Measurements from ENCODE around the gene SLC29A3.

Gene SLC29A3

DNA sequence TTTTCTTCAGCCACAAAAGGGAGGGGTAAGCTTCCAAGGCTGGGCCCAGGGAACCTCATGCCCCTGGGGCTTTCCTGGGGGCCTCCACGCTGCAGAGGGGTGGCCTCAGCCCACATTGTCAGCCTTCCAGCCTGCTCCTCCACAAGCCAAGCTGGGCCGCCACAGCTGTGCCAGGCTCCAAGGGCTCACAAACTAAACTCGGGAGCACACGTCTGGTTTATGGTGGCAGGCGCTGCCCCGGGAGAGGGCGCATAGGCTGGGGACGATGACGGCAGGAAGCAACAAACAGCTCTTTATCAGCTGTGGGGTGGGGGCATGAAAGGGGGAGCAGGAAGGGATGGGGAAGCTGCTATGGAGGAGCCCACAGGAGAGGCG lies 71.4 kb downstream of the SLC29A3 start:
- H3K4me3 ChIP-seq (ENCODE audit: low read length), result no peak overlapping the region
- TF ChIP-seq, protein P1, sequence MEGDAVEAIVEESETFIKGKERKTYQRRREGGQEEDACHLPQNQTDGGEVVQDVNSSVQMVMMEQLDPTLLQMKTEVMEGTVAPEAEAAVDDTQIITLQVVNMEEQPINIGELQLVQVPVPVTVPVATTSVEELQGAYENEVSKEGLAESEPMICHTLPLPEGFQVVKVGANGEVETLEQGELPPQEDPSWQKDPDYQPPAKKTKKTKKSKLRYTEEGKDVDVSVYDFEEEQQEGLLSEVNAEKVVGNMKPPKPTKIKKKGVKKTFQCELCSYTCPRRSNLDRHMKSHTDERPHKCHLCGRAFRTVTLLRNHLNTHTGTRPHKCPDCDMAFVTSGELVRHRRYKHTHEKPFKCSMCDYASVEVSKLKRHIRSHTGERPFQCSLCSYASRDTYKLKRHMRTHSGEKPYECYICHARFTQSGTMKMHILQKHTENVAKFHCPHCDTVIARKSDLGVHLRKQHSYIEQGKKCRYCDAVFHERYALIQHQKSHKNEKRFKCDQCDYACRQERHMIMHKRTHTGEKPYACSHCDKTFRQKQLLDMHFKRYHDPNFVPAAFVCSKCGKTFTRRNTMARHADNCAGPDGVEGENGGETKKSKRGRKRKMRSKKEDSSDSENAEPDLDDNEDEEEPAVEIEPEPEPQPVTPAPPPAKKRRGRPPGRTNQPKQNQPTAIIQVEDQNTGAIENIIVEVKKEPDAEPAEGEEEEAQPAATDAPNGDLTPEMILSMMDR (IDR thresholded peaks at IDR 0.05; ENCODE audit: insufficient read depth, low read depth, low read length, missing control alignments), result no peak
- DNase-seq (ENCODE audit: low read depth), result no peak

DNA sequence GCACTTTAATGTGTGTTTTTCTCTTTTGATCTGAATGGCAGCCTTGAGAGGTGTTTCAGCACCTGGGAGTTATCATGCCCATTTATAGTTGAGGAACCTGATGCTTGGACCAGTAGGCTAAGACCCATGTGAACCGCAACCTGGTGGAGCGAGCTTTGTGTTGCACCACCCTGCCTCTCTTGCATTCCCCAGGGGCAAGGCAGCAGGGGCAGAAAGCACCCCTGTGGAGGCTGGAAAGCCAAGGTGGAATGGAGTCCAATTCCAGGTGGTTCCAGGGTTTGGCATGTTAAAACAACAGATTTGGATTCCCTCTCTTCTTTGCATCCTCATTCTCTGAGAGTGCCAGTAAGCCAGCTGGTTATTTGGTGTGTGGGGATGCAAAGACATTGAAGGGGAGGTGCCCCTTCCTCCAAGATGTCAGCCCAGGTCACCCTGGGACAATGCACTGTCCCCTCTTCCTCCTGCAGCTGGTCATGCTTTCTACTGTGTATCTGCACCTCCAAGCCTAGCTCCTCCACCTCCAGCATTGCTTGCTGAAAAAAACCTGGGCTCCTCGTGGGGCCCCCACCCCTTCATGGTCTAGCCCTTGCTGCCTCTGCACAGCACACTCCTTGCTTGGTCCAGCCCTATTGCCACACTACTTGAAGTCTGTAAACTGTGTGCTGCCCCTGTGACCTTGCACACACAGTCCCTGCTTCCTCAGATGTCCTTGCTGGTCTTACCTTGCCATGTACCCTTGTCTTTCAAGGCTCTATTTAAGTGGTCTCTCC lies 72.0 kb downstream of the SLC29A3 start:
- no peak for DNase-seq (ENCODE audit: low read depth)
- H3K4me3 ChIP-seq (ENCODE audit: low read length), result no peak overlapping the region
- TF ChIP-seq, protein P1 (IDR thresholded peaks at IDR 0.05; ENCODE audit: insufficient read depth, low read depth, low read length, missing control alignments), result no peak

DNA sequence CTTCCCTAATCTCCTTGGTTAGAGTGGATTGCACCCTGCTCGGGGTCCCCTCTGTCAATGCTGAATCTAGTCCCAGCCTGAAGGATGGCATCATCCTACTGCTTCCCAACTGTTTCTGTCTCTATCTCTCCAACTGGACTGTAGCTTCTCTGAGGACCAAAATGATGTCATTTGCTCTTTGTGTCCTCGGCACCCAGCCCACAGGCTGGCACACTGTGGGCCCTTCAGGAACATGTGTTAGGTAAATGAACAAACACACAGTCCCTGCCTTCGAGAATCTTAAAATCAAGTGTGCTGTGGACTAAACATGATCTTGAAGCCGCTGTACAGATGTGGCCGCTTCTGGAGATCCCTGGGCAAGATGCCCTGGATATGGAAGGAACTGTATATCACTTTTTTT lies 72.6 kb downstream of the SLC29A3 start:
- no peak overlapping the region for H3K4me3 ChIP-seq (ENCODE audit: low read length)
- TF ChIP-seq, protein P1 (IDR thresholded peaks at IDR 0.05; ENCODE audit: insufficient read depth, low read depth, low read length, missing control alignments), result no peak
- no peak for DNase-seq (ENCODE audit: low read depth)

DNA sequence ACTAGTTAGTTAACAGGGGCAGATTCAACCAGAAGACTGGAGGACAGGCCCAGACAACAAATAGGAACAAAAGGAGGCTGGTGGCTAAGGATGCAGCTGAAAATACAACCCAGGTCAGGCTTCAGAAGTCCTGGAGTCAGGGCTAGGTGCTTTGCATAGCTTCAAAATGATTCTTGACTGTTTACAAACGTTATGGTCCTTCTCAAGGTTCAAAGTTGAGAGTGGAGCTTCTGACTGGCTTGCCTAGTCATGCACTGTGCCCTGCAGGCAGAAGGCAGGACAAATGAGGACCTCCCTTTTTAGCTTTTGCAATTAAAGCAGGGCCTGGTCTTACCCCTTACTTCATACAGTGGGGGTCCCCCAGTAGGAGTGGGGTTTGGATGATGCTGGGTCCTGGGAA lies 73.2 kb downstream of the SLC29A3 start:
- TF ChIP-seq, protein P1 (IDR thresholded peaks at IDR 0.05; ENCODE audit: insufficient read depth, low read depth, low read length, missing control alignments), result no peak
- DNase-seq (ENCODE audit: low read depth), result no peak

DNA sequence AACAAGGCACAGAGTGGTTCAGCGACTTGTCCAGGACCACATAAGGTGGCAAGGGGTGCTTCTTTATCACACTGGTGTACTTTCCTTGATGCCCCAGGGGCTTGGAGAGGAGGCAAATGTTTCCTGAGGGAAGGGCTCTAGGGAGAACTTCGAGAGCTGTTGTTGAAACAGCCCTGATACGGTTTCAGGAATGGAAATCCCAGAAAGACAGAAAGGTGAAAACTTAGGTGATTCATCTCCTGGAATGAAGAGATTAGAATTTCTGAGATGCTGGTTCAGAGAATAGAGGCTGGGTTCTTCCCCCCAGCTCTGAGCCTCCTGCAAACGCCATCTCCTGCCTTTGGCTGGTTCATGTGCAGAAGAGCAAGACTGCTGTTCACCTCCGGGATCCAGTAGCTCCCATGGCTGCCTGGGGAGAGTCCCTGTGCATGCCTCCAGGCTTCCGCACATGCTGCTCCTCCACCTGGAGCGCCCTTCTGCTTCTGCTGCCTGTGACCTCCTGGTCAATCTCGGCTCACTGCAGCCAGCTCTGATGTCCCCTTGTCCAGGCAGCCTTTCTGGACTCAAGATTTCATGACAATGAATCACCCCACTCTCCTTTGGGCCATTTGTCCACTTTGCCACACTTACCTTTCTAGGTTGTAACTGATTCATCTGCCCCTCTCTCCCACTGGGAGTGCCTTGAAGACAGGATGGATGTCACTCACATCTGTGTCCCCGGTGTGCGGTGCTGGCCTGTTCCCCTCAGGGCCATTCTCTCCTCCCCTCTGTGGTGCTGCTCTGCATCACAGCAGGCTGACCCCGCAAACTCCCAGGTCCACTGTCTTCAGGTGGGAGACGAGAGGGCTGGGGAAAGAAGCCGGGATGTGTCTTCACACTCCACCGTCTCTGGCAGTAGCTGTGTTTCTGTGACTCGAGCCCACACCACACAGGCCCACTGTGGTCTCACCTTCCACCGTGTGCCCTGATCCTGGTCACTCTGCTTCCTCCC lies 74.0 kb downstream of the SLC29A3 start:
- TF ChIP-seq, protein P1 (IDR thresholded peaks at IDR 0.05; ENCODE audit: insufficient read depth, low read depth, low read length, missing control alignments), result no peak
- no peak for DNase-seq (ENCODE audit: low read depth)
- no peak overlapping the region for H3K4me3 ChIP-seq (ENCODE audit: low read length)

More for the DNA sequence above, 73.2 kb downstream of the SLC29A3 start:
- no peak overlapping the region for H3K4me3 ChIP-seq (ENCODE audit: low read length)

DNA sequence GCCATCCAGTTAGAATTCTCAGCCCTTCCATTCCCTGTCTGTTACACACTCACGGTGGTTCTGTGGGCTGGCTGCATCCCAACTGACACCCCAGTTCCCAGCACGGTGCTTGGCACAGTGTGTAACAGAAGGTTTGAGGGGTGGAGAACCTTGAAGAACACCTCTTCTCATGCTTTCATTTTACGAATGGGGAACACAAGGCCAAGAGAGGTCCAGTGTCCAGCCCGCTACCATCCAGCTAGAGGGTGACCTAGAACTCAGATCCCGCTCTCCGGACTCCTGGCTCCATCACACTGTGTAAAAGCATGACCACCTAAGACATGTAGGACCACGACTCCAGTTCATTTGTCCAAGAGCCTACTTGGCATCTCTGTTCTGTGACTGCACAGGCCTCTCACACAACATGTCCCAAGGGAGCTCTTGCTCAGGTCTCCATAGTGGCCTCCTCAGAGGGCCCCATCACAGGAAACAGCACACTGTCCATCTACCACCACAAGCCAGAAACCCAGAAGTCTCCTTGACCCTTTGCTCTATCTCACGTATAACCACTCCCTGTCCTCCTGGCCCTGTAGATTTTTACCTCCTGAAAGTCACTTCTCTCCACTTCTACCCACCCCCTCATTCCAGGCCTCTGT lies 74.9 kb downstream of the SLC29A3 start:
- TF ChIP-seq, protein P1 (IDR thresholded peaks at IDR 0.05; ENCODE audit: insufficient read depth, low read depth, low read length, missing control alignments), result no peak
- H3K4me3 ChIP-seq (ENCODE audit: low read length), result no peak overlapping the region
- DNase-seq (ENCODE audit: low read depth), result no peak

All from epithelial cell of esophagus (primary cell).